GM23338 (cell line): ENCODE data around the gene MYNN. TPM values are rescaled to one million over a fixed set of nuclear protein-coding genes. Genes with fewer than 3 reads are reported as not detected.

Experiments
- ATAC-seq: fragments of 200-7000 bp; cut with Tn5 transposase; 3 replicates; pipeline ENCODE4 v1.9.1; 2020
- DNase-seq: peaks from one replicate; pipeline ENCODE4 v3.0.0-alpha.2; 2015; ENCODE audit warnings: low spot score
- H2AFZ ChIP-seq: fragments of 200-600 bp; sonication (generic); 2 replicates; pipeline ENCODE4 v1.8.0; 2016; ENCODE audit warnings: antibody characterized with exemption, mild to moderate bottlenecking, moderate library complexity
- H3F3A ChIP-seq: fragments of 200-600 bp; sonication (generic); replicated peaks from 2 replicates; pipeline ENCODE4 v1.8.0; 2017; ENCODE audit warnings: antibody characterized with exemption, mixed run types, low read depth
- H3K27ac ChIP-seq: fragments of 200-600 bp; sonication (generic); 2 replicates; pipeline ENCODE4 v1.6.1; 2016; ENCODE audit warnings: low read depth
- H3K27me3 ChIP-seq: fragments of 200-600 bp; sonication (generic); 2 replicates; pipeline ENCODE4 v1.8.0; 2016; ENCODE audit warnings: mild to moderate bottlenecking, mixed run types, moderate library complexity; ENCODE audit not compliant: insufficient read depth
- H3K36me3 ChIP-seq: fragments of 200-600 bp; sonication (generic); 2 replicates; pipeline ENCODE4 v1.8.0; 2016; ENCODE audit warnings: mild to moderate bottlenecking; ENCODE audit not compliant: insufficient read depth
- H3K4me1 ChIP-seq: fragments of 200-600 bp; sonication (generic); 2 replicates; pipeline ENCODE4 v1.8.0; 2016; ENCODE audit warnings: mild to moderate bottlenecking, moderate library complexity; ENCODE audit not compliant: insufficient read depth
- H3K4me2 ChIP-seq: fragments of 200-600 bp; sonication (generic); 2 replicates; pipeline ENCODE4 v1.7.1; 2017; ENCODE audit warnings: mixed run types
- H3K4me3 ChIP-seq: fragments of 200-600 bp; sonication (generic); 2 replicates; pipeline ENCODE4 v1.6.1; 2016; ENCODE audit warnings: mixed run types
- H3K79me2 ChIP-seq: fragments of 200-600 bp; sonication (generic); replicated peaks from 2 replicates; pipeline ENCODE4 v1.8.0; 2017; ENCODE audit warnings: mild to moderate bottlenecking; ENCODE audit not compliant: insufficient read depth
- H3K9me2 ChIP-seq: fragments of 200-600 bp; sonication (generic); 2 replicates; pipeline ENCODE4 v1.8.0; 2017; ENCODE audit not compliant: insufficient read depth
- H4K20me1 ChIP-seq: fragments of 200-600 bp; sonication (generic); replicated peaks from 2 replicates; pipeline ENCODE4 v1.8.0; 2017; ENCODE audit warnings: mild to moderate bottlenecking; ENCODE audit not compliant: insufficient read depth
- H3K27ac Mint-ChIP-seq: 2 replicates; pipeline ENCODE4 v1.8.0; 2020; ENCODE audit warnings: inconsistent platforms, mild to moderate bottlenecking, moderate library complexity, mixed read lengths
- H3K27me3 Mint-ChIP-seq: 3 replicates; pipeline ENCODE4 v1.8.0; 2022; ENCODE audit warnings: low read depth, mild to moderate bottlenecking, moderate library complexity, mixed read lengths, inconsistent platforms; ENCODE audit not compliant: insufficient read depth, poor library complexity
- H3K36me3 Mint-ChIP-seq: 3 replicates; pipeline ENCODE4 v1.8.0; 2021; ENCODE audit warnings: low read depth, mild to moderate bottlenecking, inconsistent platforms, moderate library complexity, mixed read lengths
- H3K4me1 Mint-ChIP-seq: 3 replicates; pipeline ENCODE4 v1.8.0; 2020; ENCODE audit warnings: mild to moderate bottlenecking, inconsistent platforms, mixed read lengths
- H3K4me3 Mint-ChIP-seq: 3 replicates; pipeline ENCODE4 v1.8.0; 2021; ENCODE audit warnings: moderate library complexity, mild to moderate bottlenecking, inconsistent platforms, mixed read lengths
- H3K9me3 Mint-ChIP-seq: 3 replicates; pipeline ENCODE4 v1.8.0; 2020; ENCODE audit warnings: moderate library complexity, mild to moderate bottlenecking, inconsistent platforms, mixed read lengths
- ETS1 ChIP-seq: IDR thresholded peaks from 2 replicates; pipeline ENCODE4 v1.6.1; 2016; ENCODE audit warnings: antibody characterized with exemption
- EZH2phosphoT487 ChIP-seq: fragments of 200-600 bp; sonication (generic); IDR thresholded peaks from one replicate; pipeline ENCODE4 v1.8.1; 2018; ENCODE audit warnings: antibody characterized with exemption; ENCODE audit not compliant: unreplicated experiment
- JUNB ChIP-seq: IDR thresholded peaks from one replicate; pipeline ENCODE4 v1.6.1; 2016; ENCODE audit warnings: antibody characterized with exemption; ENCODE audit not compliant: unreplicated experiment
- NANOG ChIP-seq: IDR thresholded peaks from 2 replicates; pipeline ENCODE4 v1.6.1; 2016; ENCODE audit warnings: antibody characterized with exemption, borderline replicate concordance
- POLR2AphosphoS5 ChIP-seq: IDR thresholded peaks from 2 replicates; pipeline ENCODE4 v1.6.1; 2016; ENCODE audit warnings: antibody characterized with exemption, low read depth
- ZNF114 ChIP-seq: fragments of 250-450 bp; sonication (Bioruptor Pico); IDR thresholded peaks from 2 replicates; pipeline ENCODE4 v1.5.0; 2020; ENCODE audit warnings: mild to moderate bottlenecking, moderate library complexity
- polyA plus RNA-seq: library from polyadenylated mRNA; unstranded; fragments of >200 nt; fragmentation: Nextera tagmentation; extraction: Ambion mirVana; gene quantifications from 2 replicates; pipeline ENCODE4 v1.2.1, GENCODE V29; 2016
- total RNA-seq: library from RNA; depleted of rRNA; stranded (reverse); fragments of >200 nt; shearing (Covaris generic); gene quantifications from 2 replicates; pipeline ENCODE4 v1.2.3, GENCODE V29; 2014

Gene MYNN
- total and polyA plus RNA-seq, 2 experiments from 2014 or later: 14.2 to 19.4 TPM

- no peaks in the 10 kb centered on the region for H4K20me1 ChIP-seq
- H3K27ac Mint-ChIP-seq: no peak overlapping the region
- H3K4me3 Mint-ChIP-seq: peak overlapping the region; percentile 78
- H3K4me2 ChIP-seq: peak overlapping the region; percentile 96
- H3K4me1 Mint-ChIP-seq: peaks cover 25% of the 10 kb centered on the region
- no peaks in the 10 kb centered on the region for H3K36me3 Mint-ChIP-seq
- peaks cover 18% of the 10 kb centered on the region for H3K27me3 Mint-ChIP-seq
- no peak overlapping the region for H3K27ac ChIP-seq
- ATAC-seq (no peak; the same call in 2 of the 3 replicates), DNase-seq (peak; percentile 6)
- peak overlapping the region; percentile 98 for H2AFZ ChIP-seq
- no peaks in the 10 kb centered on the region for H3K79me2 ChIP-seq
- peaks cover 12% of the 10 kb centered on the region; the same call in 1 of the 2 replicates for H3K27me3 ChIP-seq
- H3K36me3 ChIP-seq: no peaks in the 10 kb centered on the region
- H3F3A ChIP-seq: no peaks in the 10 kb centered on the region
- peaks cover 13% of the 10 kb centered on the region; the same call in 2 of the 3 replicates for H3K9me3 Mint-ChIP-seq
- peak overlapping the region; percentile 81 for H3K4me3 ChIP-seq
- no peak for TF ChIP-seq NANOG
- no peaks in the 10 kb centered on the region for H3K9me2 ChIP-seq
- H3K4me1 ChIP-seq: peaks cover 20% of the 10 kb centered on the region
These were observed 38.6 kb downstream of the MYNN start for GRCh38 chr3:169811631-169812331.

- Histone ChIP-seq H3K79me2 (no peaks in the 10 kb centered on the region), H3K9me2 (no peaks in the 10 kb centered on the region), H3K27ac (no peak within 1 kb of the TSS), H3K27me3 (peaks cover 12% of the 10 kb centered on the region; the same call in 1 of the 2 replicates), H4K20me1 (no peaks in the 10 kb centered on the region), H3F3A (no peaks in the 10 kb centered on the region), H3K4me1 (peaks cover 20% of the 10 kb centered on the region), H2AFZ (peak within 1 kb of the TSS; percentile 98), H3K36me3 (no peaks in the 10 kb centered on the region), H3K4me3 (peak within 1 kb of the TSS; percentile 81), H3K4me2 (peak within 1 kb of the TSS; percentile 96)
- TF ChIP-seq POLR2AphosphoS5 (peak; percentile 61), JUNB (no peak), NANOG (no peak), ZNF114 (no peak), ETS1 (no peak)
- Mint-ChIP-seq H3K4me3 (peak within 1 kb of the TSS; percentile 78), H3K4me1 (peaks cover 25% of the 10 kb centered on the region), H3K27ac (no peak within 1 kb of the TSS), H3K9me3 (peaks cover 13% of the 10 kb centered on the region; the same call in 2 of the 3 replicates), H3K36me3 (no peaks in the 10 kb centered on the region), H3K27me3 (peaks cover 18% of the 10 kb centered on the region)
- DNase-seq (peak; percentile 97), ATAC-seq (peak; percentile 84)
These were observed 39.4 kb downstream of the MYNN start, which contains the start of the genes LRRC34 and LRRIQ4 for GRCh38 chr3:169812332-169813235. TSS of gene LRRC34 (minus strand) at chr3:169812904. CDS start at chr3:169812548, 356 bp downstream. TSS of gene LRRIQ4 (plus strand) at chr3:169812870. CDS start at chr3:169821922, 9,052 bp downstream.

GRCh38 chr3:169813278-169813677 is 40.1 kb downstream of the MYNN start:
- ATAC-seq (no peak), DNase-seq (no peak)
- peaks cover 20% of the 10 kb centered on the region for H3K4me1 ChIP-seq
- H3K27ac Mint-ChIP-seq: no peak overlapping the region
- no peaks in the 10 kb centered on the region for H3K36me3 Mint-ChIP-seq
- no peak overlapping the region for H3K27ac ChIP-seq
- H3F3A ChIP-seq: no peaks in the 10 kb centered on the region
- H3K4me3 ChIP-seq: peak overlapping the region; percentile 81
- no peak for TF ChIP-seq EZH2phosphoT487
- peaks cover 25% of the 10 kb centered on the region for H3K4me1 Mint-ChIP-seq
- peak overlapping the region; percentile 78 for H3K4me3 Mint-ChIP-seq
- H3K27me3 ChIP-seq: peaks cover 12% of the 10 kb centered on the region; the same call in 1 of the 2 replicates
- no peaks in the 10 kb centered on the region for H3K9me2 ChIP-seq
- H3K36me3 ChIP-seq: no peaks in the 10 kb centered on the region
- peaks cover 18% of the 10 kb centered on the region for H3K27me3 Mint-ChIP-seq
- H3K9me3 Mint-ChIP-seq: peaks cover 13% of the 10 kb centered on the region; the same call in 2 of the 3 replicates
- peak overlapping the region; percentile 96 for H3K4me2 ChIP-seq
- peak overlapping the region; percentile 98 for H2AFZ ChIP-seq
- no peaks in the 10 kb centered on the region for H4K20me1 ChIP-seq
- H3K79me2 ChIP-seq: no peaks in the 10 kb centered on the region
